Thyroid gland (tissue), 4 donors: ENCODE measurements around the gene ABCA10.

ENCODE experiments used
- POLR2A ChIP-seq, 2 donors: fragments of 450-650 bp; IDR thresholded peaks; one replicate each; pipeline ENCODE4 v1.6.1; 2017; ENCODE audit warnings: antibody characterized with exemption in 2 of 2, mild to moderate bottlenecking in 2 of 2, moderate library complexity in 1 of 2
- TF ChIP-seq, protein P1 (sequence below), 6 experiments: fragments of 200-600 bp in 3 of 6; fragments of 450-650 bp in 3 of 6; sonication (generic) in 3 of 6; IDR thresholded peaks; one replicate each; pipeline ENCODE4 v1.5.1; 2016 to 2019; ENCODE audit warnings: antibody characterized with exemption in 6 of 6, mild to moderate bottlenecking in 2 of 6, inconsistent platforms in 1 of 6, moderate library complexity in 1 of 6

DNA sequence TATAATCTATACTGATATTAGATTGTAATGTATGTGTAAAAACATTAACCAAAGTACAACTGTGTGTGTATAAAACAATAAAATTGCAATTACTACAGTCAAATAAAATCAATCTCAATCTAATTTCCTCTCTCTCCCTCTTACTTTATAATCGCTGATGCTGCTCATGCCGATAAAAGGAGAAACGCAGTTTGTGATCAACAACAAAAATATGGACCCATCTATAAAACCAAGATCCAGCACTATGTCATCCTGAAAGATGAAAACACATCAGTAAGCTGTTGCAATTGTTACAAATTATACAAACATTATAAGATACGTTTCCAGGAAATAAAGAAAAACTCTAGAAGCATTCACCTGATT, 53.4 kb downstream of the ABCA10 start:
- TF ChIP-seq, protein P1, sequence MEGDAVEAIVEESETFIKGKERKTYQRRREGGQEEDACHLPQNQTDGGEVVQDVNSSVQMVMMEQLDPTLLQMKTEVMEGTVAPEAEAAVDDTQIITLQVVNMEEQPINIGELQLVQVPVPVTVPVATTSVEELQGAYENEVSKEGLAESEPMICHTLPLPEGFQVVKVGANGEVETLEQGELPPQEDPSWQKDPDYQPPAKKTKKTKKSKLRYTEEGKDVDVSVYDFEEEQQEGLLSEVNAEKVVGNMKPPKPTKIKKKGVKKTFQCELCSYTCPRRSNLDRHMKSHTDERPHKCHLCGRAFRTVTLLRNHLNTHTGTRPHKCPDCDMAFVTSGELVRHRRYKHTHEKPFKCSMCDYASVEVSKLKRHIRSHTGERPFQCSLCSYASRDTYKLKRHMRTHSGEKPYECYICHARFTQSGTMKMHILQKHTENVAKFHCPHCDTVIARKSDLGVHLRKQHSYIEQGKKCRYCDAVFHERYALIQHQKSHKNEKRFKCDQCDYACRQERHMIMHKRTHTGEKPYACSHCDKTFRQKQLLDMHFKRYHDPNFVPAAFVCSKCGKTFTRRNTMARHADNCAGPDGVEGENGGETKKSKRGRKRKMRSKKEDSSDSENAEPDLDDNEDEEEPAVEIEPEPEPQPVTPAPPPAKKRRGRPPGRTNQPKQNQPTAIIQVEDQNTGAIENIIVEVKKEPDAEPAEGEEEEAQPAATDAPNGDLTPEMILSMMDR (IDR thresholded peaks at IDR 0.05), result no peak
- TF ChIP-seq POLR2A (IDR thresholded peaks at IDR 0.05), result no peak
